Lung (tissue), 12 donors: Measurements from ENCODE around the gene TDRD6. TPM values are rescaled to one million over a fixed set of nuclear protein-coding genes. Genes with fewer than 3 reads are reported as not detected.
"Not testable (repeated sequence)": the region's sequence is repeated elsewhere in the genome, so short reads cannot be mapped to it uniquely, and the experiment has no call there.

ENCODE experiments used
- ATAC-seq: fragments of 200-7000 bp; cut with Tn5 transposase; one replicate; pipeline ENCODE4 v1.9.1; 2020; ENCODE audit warnings: moderate number of reproducible peaks; ENCODE audit not compliant: insufficient read depth, low FRiP score
- DNase-seq, 3 donors: peaks; one replicate each; pipeline ENCODE4 v3.0.0-alpha.2; 2013 to 2017
- H3K27ac ChIP-seq, 2 donors: one replicate each; pipeline ENCODE4 v1.5.1; 2013; ENCODE audit warnings: mild to moderate bottlenecking in 2 of 2, moderate library complexity in 2 of 2, control low read depth in 1 of 2, inconsistent platforms in 1 of 2, low read depth in 1 of 2, low read length in 1 of 2
- H3K27me3 ChIP-seq, 3 donors: one replicate each; pipeline ENCODE4 v1.5.1; 2013; ENCODE audit warnings: low read length in 2 of 3; ENCODE audit not compliant: control insufficient read depth in 3 of 3, insufficient read depth in 3 of 3
- H3K36me3 ChIP-seq, 4 donors: one replicate each; pipeline ENCODE4 v1.5.1; 2013; ENCODE audit warnings: low read length in 4 of 4, mild to moderate bottlenecking in 1 of 4, moderate library complexity in 1 of 4; ENCODE audit not compliant: control insufficient read depth in 4 of 4, insufficient read depth in 4 of 4
- H3K4me1 ChIP-seq, 5 donors: one replicate each; pipeline ENCODE4 v1.5.1; 2013; ENCODE audit warnings: low read length in 5 of 5, mild to moderate bottlenecking in 2 of 5, moderate library complexity in 1 of 5; ENCODE audit not compliant: control insufficient read depth in 5 of 5, insufficient read depth in 5 of 5
- H3K4me3 ChIP-seq: one replicate; pipeline ENCODE4 v1.5.1; 2013; ENCODE audit warnings: mild to moderate bottlenecking, control low read depth, moderate library complexity
- H3K9ac ChIP-seq, 2 donors: one replicate each; pipeline ENCODE4 v1.5.1; 2013; ENCODE audit warnings: low read length in 2 of 2, control low read depth in 1 of 2; ENCODE audit not compliant: insufficient read depth in 1 of 2
- H3K9me3 ChIP-seq, 4 donors: one replicate each; pipeline ENCODE4 v1.5.1; 2013; ENCODE audit warnings: low read length in 3 of 4, mild to moderate bottlenecking in 1 of 4, moderate library complexity in 1 of 4; ENCODE audit not compliant: control insufficient read depth in 4 of 4, insufficient read depth in 3 of 4
- CTCF ChIP-seq: IDR thresholded peaks from 2 replicates; pipeline ENCODE4 v1.5.1; 2012; ENCODE audit warnings: mild to moderate bottlenecking; ENCODE audit errors: control extremely low read depth, extremely low read depth
- WGBS, 2 donors: extraction: QIAGEN DNeasy Blood & Tissue Kit; methylation state at CpG; one replicate each; pipeline ENCODE4 v1.1.7; 2013; 5-methylcytosine and 5-hydroxymethylcytosine counted together
- polyA plus RNA-seq, 2 donors: library from polyadenylated mRNA; stranded (reverse); fragments of 200-250 nt; gene quantifications; one replicate each; pipeline ENCODE4 v1.2.1, GENCODE V29; 2013
- total RNA-seq, 2 donors: library from RNA; depleted of rRNA in 1 of 2; stranded (reverse); fragments of >200 nt in 1 of 2; gene quantifications; one replicate each; pipeline ENCODE4 v1.2.1, GENCODE V29; 2014 to 2021
- donor health status: control.
- donor health status: control.
- donor health status: Bipolar disorder and iron deficiency.
- donor health status: healthy.
- donor health status: DM: yes; HTN: yes; CAD: no.

Gene TDRD6
- total and polyA plus RNA-seq, 4 donors, result 0.03 to 1.8 (median 0.42) TPM

- ATAC-seq, result no peak
- Histone ChIP-seq H3K36me3 (peaks cover 0 to 4% (median 0%) of the 10 kb centered on the region in 4 donors), H3K9me3 (no peaks in the 10 kb centered on the region), H3K27me3 (no peaks in the 10 kb centered on the region), H3K9ac (no peak overlapping the region), H3K4me1 (no peaks in the 10 kb centered on the region), H3K27ac (no peak overlapping the region), H3K4me3 (no peak overlapping the region)
- 91% methylated on average over 4 of the region's 4 CpGs for WGBS, 2 donors
- no peak for TF ChIP-seq CTCF
- DNase-seq, result no peak
Observed at GRCh38 chr6:46642928-46643751, 44.5 kb upstream of the TDRD6 start.

GRCh38 chr6:46645265-46645664 is 42.4 kb upstream of the TDRD6 start:
- Histone ChIP-seq H3K9me3 (no peaks in the 10 kb centered on the region), H3K9ac (no peak overlapping the region), H3K27ac (no peak overlapping the region), H3K36me3 (peaks cover 0 to 4% (median 0%) of the 10 kb centered on the region in 4 donors), H3K27me3 (no peaks in the 10 kb centered on the region), H3K4me1 (peaks cover 0 to 3% (median 0%) of the 10 kb centered on the region in 5 donors), H3K4me3 (no peak overlapping the region)
- WGBS, 2 donors, result 97 to 98% methylated on average over 1 of the region's 1 CpG
- no peak for ATAC-seq
- no peak for TF ChIP-seq CTCF
- DNase-seq, result no peak

- not testable (repeated sequence) for H3K27ac ChIP-seq, H3K36me3 ChIP-seq, H3K27me3 ChIP-seq, H3K9me3 ChIP-seq, H3K9ac ChIP-seq, H3K4me3 ChIP-seq, DNase-seq, ATAC-seq
- 87 to 90% methylated on average over 2 to 3 of the region's 4 CpGs for WGBS, 2 donors
- H3K4me1 ChIP-seq, result peaks cover 0 to 13% (median 0%) of the 10 kb centered on the region in 5 donors
Observed at GRCh38 chr6:46648108-46648507, 39.6 kb upstream of the TDRD6 start.

GRCh38 chr6:46648869-46649492 is 38.7 kb upstream of the TDRD6 start:
- ATAC-seq (no peak), DNase-seq (no peak)
- no peak overlapping the region for H3K27ac ChIP-seq
- no peaks in the 10 kb centered on the region for H3K27me3 ChIP-seq
- H3K9ac ChIP-seq, result no peak overlapping the region
- peaks cover 0 to 19% (median 0%) of the 10 kb centered on the region in 5 donors for H3K4me1 ChIP-seq
- H3K36me3 ChIP-seq, result no peaks in the 10 kb centered on the region
- WGBS, 2 donors, result 75 to 76% methylated on average over 5 of the region's 5 CpGs
- TF ChIP-seq CTCF, result no peak
- no peaks in the 10 kb centered on the region for H3K9me3 ChIP-seq
- H3K4me3 ChIP-seq, result no peak overlapping the region
